Measurements from ENCODE around the gene ARIH2. TPM values are rescaled to one million over a fixed set of nuclear protein-coding genes. Genes with fewer than 3 reads are reported as not detected.

The ARIH2 gene
- total and polyA plus RNA-seq, 2 of the 4 experiments (the other 2 are of a cell fraction), result 62.3 to 93.7 TPM

DNA sequence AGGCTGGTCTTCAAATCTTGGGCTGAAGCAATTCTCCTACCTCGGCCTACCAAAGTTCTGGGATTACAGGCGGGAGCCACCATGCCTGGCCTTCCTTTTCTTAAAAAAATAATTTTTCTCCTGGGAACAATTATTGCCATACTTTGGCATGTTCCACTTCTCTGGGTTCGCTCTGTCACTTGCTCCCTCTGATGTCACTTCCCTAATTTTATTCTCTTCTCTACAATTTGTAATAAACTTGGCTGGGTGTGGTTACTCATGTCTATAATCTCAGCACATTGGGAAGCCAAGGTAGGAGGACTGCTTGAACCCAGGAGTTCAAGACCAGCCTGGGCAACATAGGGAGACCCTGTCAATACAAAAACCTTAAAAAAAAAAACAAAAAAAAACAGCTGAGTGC is 116.6 kb downstream of the ARIH2 start:
- Histone ChIP-seq H4K91ac (ENCODE audit: insufficient read depth, low read depth, low read length) (no peak overlapping the region), H3K9ac (ENCODE audit: low read depth, low read length) (no peak overlapping the region), H2AK5ac (ENCODE audit: low read depth, low read length) (no peak overlapping the region), H2AFZ (replicated peaks; ENCODE audit: low read length, poor library complexity) (no peak overlapping the region), H3K23ac (ENCODE audit: low read depth, low read length) (no peak overlapping the region), H3K18ac (ENCODE audit: low read depth, low read length) (no peak overlapping the region), H3K79me1 (ENCODE audit: low read depth in 1 of 2, low read length in 2 of 2) (peaks cover 11 to 30% of the 10 kb centered on the region in 2 experiments), H3K56ac (ENCODE audit: extremely low read depth, insufficient read depth, low read length) (no peak overlapping the region), H4K5ac (ENCODE audit: low read depth, low read length) (no peak overlapping the region), H3K4me3 (ENCODE audit: insufficient read depth, low read depth, low read length) (no peak overlapping the region), H2AK9ac (replicated peaks; ENCODE audit: low read depth, low read length, poor library complexity) (no peak overlapping the region), H2BK120ac (ENCODE audit: low read depth, low read length) (no peak overlapping the region), H2BK15ac (ENCODE audit: low read depth, low read length) (no peak overlapping the region), H3K27ac (ENCODE audit: insufficient read depth, low read length) (no peak overlapping the region), H3K36me3 (ENCODE audit: control insufficient read depth, insufficient read depth, low read length) (peaks cover 41% of the 10 kb centered on the region), H3K4me2 (ENCODE audit: low read depth, low read length) (no peak overlapping the region), H3K27me3 (ENCODE audit: control insufficient read depth, insufficient read depth, low read length) (no peaks in the 10 kb centered on the region), H3K14ac (replicated peaks; ENCODE audit: low read depth, low read length) (no peak overlapping the region), H2BK5ac (ENCODE audit: low read depth, low read length, poor library complexity, severe bottlenecking) (no peak overlapping the region), H3K9me3 (ENCODE audit: control insufficient read depth, insufficient read depth, low read length) (no peaks in the 10 kb centered on the region), H2BK20ac (ENCODE audit: low read depth, low read length) (no peak overlapping the region), H3K4ac (ENCODE audit: low read depth, low read length) (no peak overlapping the region), H3K9me1 (ENCODE audit: insufficient read depth, low read length) (no peaks in the 10 kb centered on the region), H4K8ac (ENCODE audit: low read depth in 2 of 2, low read length in 2 of 2) (no peak overlapping the region), H3K4me1 (ENCODE audit: control insufficient read depth, insufficient read depth, low read length) (peaks cover 4% of the 10 kb centered on the region), H4K20me1 (ENCODE audit: insufficient read depth, low read length) (no peaks in the 10 kb centered on the region)
- no TSS peak for BruUV-seq (replicated peaks)
- intact Hi-C loops (cut with micrococcal nuclease), result no loop called here
- in situ Hi-C loops (cut with MboI; ENCODE audit: low sequenced_read_pairs), result no loop called here
- WGBS, 2 experiments (ENCODE audit: extremely low coverage in 2 of 2, insufficient read length in 1 of 2), result no CpG with 5 or more reads among the region's 3 CpGs
- DNase-seq, result no peak
- no peak for ATAC-seq (ENCODE audit: low read depth)
- ChIA-PET CTCF (no interaction called here), POLR2A (ENCODE audit: unreplicated experiment) (no interaction called here)
- TF ChIP-seq MAFK (IDR thresholded peaks at IDR 0.05; ENCODE audit: low read depth, low read length), result no peak
- TF ChIP-seq USF2 (IDR thresholded peaks at IDR 0.05; ENCODE audit: low read depth, low read length), result no peak
- TF ChIP-seq, protein P1, sequence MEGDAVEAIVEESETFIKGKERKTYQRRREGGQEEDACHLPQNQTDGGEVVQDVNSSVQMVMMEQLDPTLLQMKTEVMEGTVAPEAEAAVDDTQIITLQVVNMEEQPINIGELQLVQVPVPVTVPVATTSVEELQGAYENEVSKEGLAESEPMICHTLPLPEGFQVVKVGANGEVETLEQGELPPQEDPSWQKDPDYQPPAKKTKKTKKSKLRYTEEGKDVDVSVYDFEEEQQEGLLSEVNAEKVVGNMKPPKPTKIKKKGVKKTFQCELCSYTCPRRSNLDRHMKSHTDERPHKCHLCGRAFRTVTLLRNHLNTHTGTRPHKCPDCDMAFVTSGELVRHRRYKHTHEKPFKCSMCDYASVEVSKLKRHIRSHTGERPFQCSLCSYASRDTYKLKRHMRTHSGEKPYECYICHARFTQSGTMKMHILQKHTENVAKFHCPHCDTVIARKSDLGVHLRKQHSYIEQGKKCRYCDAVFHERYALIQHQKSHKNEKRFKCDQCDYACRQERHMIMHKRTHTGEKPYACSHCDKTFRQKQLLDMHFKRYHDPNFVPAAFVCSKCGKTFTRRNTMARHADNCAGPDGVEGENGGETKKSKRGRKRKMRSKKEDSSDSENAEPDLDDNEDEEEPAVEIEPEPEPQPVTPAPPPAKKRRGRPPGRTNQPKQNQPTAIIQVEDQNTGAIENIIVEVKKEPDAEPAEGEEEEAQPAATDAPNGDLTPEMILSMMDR (conservative IDR thresholded peaks at IDR 0.05; ENCODE audit: low read depth, low read length), result no peak
- no peak for TF ChIP-seq ELK1 (IDR thresholded peaks at IDR 0.05; ENCODE audit: borderline replicate concordance, low read depth, low read length)
- TF ChIP-seq MAZ (IDR thresholded peaks at IDR 0.05; ENCODE audit: borderline replicate concordance, low read depth, low read length), result no peak
- TF ChIP-seq BHLHE40 (IDR thresholded peaks at IDR 0.05; ENCODE audit: low read depth, low read length), result no peak
- TF ChIP-seq RFX5 (IDR thresholded peaks at IDR 0.05; ENCODE audit: low read depth, low read length), result no peak
- no peak for TF ChIP-seq MXI1 (IDR thresholded peaks at IDR 0.05; ENCODE audit: borderline replicate concordance, low read depth, low read length)
- dilution Hi-C loops (cut with HindIII; ENCODE audit: low sequenced_read_pairs, unreplicated experiment), result no loop called here

All from IMR-90 (cell line).